T-cell (primary cell): Measurements from ENCODE around the gene TIAM1. TPM values are rescaled to one million over a fixed set of nuclear protein-coding genes. Genes with fewer than 3 reads are reported as not detected.

ENCODE experiments used
- ATAC-seq, 4 experiments: fragments of 200-7000 bp in 3 of 4; fragments of 150-1000 bp in 1 of 4; cut with Tn5 transposase; replicated peaks in 1 of 4; 1 replicate in 3 of 4; 2 replicates in 1 of 4; pipeline ENCODE4 v1.10.0; 2021; ENCODE audit warnings: moderate library complexity in 3 of 4, mild to moderate bottlenecking in 2 of 4, moderate number of reproducible peaks in 1 of 4
- CTCF ChIA-PET, 2 donors: fragments of 300-600 bp; sonication (Branson Sonifier 250); formaldehyde crosslinking; loops; one replicate each; lab custom pipeline; 2022; ENCODE audit warnings: antibody characterized with exemption in 2 of 2; lab: Charles Lee
- POLR2A ChIA-PET, 2 donors: fragments of 300-600 bp; sonication (Branson Sonifier 250); formaldehyde crosslinking; loops; one replicate each; lab custom pipeline; 2022; ENCODE audit warnings: antibody characterized with exemption in 2 of 2; lab: Charles Lee
- DNase-seq, 35 experiments: peaks; one replicate each; pipeline versions ENCODE4 v3.0.0 to v3.0.0-alpha.2; 2013 to 2023
- H3K27ac ChIP-seq: one replicate; pipeline ENCODE4 v1.5.1; 2013; ENCODE audit warnings: low read length
- H3K27me3 ChIP-seq, 2 experiments: replicated peaks in 1 of 2; 1 replicate in 1 of 2; 2 replicates in 1 of 2; pipeline versions ENCODE4 v1.6.1 to v1.7.0; 2013; ENCODE audit warnings: low read length in 1 of 2, mixed read lengths in 1 of 2; ENCODE audit not compliant: control insufficient read depth in 2 of 2, insufficient read depth in 2 of 2; ENCODE audit errors: extremely low read depth in 1 of 2
- H3K36me3 ChIP-seq, 2 donors: 1 replicate in 1 of 2; 2 replicates in 1 of 2; pipeline versions ENCODE4 v1.6.1 to v1.7.0; 2013; ENCODE audit warnings: low read length in 1 of 2; ENCODE audit not compliant: control insufficient read depth in 2 of 2, insufficient read depth in 1 of 2; ENCODE audit errors: extremely low read depth in 1 of 2
- H3K4me1 ChIP-seq, 2 experiments: 1 replicate in 1 of 2; 2 replicates in 1 of 2; pipeline versions ENCODE4 v1.6.1 to v1.7.0; 2013; ENCODE audit warnings: low read length in 2 of 2, mixed read lengths in 1 of 2; ENCODE audit not compliant: insufficient read depth in 2 of 2, control insufficient read depth in 1 of 2; ENCODE audit errors: extremely low read depth in 1 of 2
- H3K4me3 ChIP-seq, 2 donors: 1 replicate in 1 of 2; 2 replicates in 1 of 2; pipeline versions ENCODE4 v1.5.1 to v1.7.0; 2013; ENCODE audit warnings: mild to moderate bottlenecking in 2 of 2, low read length in 1 of 2, moderate library complexity in 1 of 2; ENCODE audit not compliant: control insufficient read depth in 1 of 2; ENCODE audit errors: extremely low read depth in 1 of 2
- H3K9me3 ChIP-seq: 2 replicates; pipeline ENCODE4 v1.7.0; 2013
- H3K27ac Mint-ChIP-seq, 2 donors: one replicate each; pipeline ENCODE4 v1.8.0; 2020 to 2021; ENCODE audit warnings: mild to moderate bottlenecking in 2 of 2, mixed read lengths in 2 of 2
- H3K27me3 Mint-ChIP-seq, 2 donors: one replicate each; pipeline ENCODE4 v1.8.0; 2021 to 2022; ENCODE audit warnings: mixed read lengths in 2 of 2
- H3K36me3 Mint-ChIP-seq: one replicate; pipeline ENCODE4 v1.8.0; 2021; ENCODE audit warnings: mixed read lengths
- H3K4me1 Mint-ChIP-seq, 3 donors: one replicate each; pipeline ENCODE4 v1.8.0; 2020 to 2022; ENCODE audit warnings: mixed read lengths in 3 of 3, mild to moderate bottlenecking in 1 of 3
- H3K4me3 Mint-ChIP-seq, 3 donors: one replicate each; pipeline ENCODE4 v1.8.0; 2020 to 2022; ENCODE audit warnings: mild to moderate bottlenecking in 3 of 3, mixed read lengths in 3 of 3, moderate library complexity in 3 of 3
- H3K9me3 Mint-ChIP-seq, 3 donors: one replicate each; pipeline ENCODE4 v1.8.0; 2020 to 2022; ENCODE audit warnings: mixed read lengths in 3 of 3
- WGBS: methylation state at CpG from one replicate; pipeline ENCODE4 v1.1.5; 2013; ENCODE audit warnings: missing lambda C conversion rate; ENCODE audit not compliant: insufficient coverage; 5-methylcytosine and 5-hydroxymethylcytosine counted together
- total RNA-seq, 35 experiments: library from RNA in 6 of 35; stranded (reverse) in 6 of 35; fragments of 120-200 nt in 1 of 35; gene quantifications; one replicate each; pipeline versions ENCODE4 v1.2.1 to v1.2.4 and lab custom pipeline; 2013 to 2026

Gene TIAM1
- total RNA-seq, 5 donors from 2014 or later (not counting 1 experiment from before 2014, with no cell fraction given): 60.8 to 79.4 (median 65.5) TPM

- WGBS: 85% methylated on average over 4 of the region's 4 CpGs
- POLR2A ChIA-PET: no interaction called here
- no peak for DNase-seq
Observed at GRCh38 chr21:31255036-31255435, 89.0 kb downstream of the TIAM1 start.

GRCh38 chr21:31254131-31254530 lies 89.9 kb downstream of the TIAM1 start:
- Mint-ChIP-seq H3K27me3 (no peaks in the 10 kb centered on the region), H3K4me3 (no peak overlapping the region), H3K27ac (no peak overlapping the region), H3K4me1 (no peaks in the 10 kb centered on the region), H3K36me3 (peaks cover 3% of the 10 kb centered on the region), H3K9me3 (no peaks in the 10 kb centered on the region)
- ChIA-PET POLR2A (no interaction called here), CTCF (no interaction called here)
- no peak overlapping the region for H3K4me3 ChIP-seq
- no peaks in the 10 kb centered on the region for H3K9me3 ChIP-seq
- DNase-seq: no peak
- H3K36me3 ChIP-seq: no peaks in the 10 kb centered on the region
- no CpG with 5 or more reads among the region's 2 CpGs for WGBS
- no peaks in the 10 kb centered on the region for H3K27me3 ChIP-seq
- no peaks in the 10 kb centered on the region for H3K4me1 ChIP-seq
- ATAC-seq: no peak
- no peak overlapping the region for H3K27ac ChIP-seq

More at GRCh38 chr21:31255036-31255435, 89.0 kb downstream of the TIAM1 start:
- Histone ChIP-seq H3K4me3 (no peak overlapping the region), H3K4me1 (no peaks in the 10 kb centered on the region), H3K27ac (no peak overlapping the region), H3K27me3 (no peaks in the 10 kb centered on the region), H3K36me3 (no peaks in the 10 kb centered on the region), H3K9me3 (no peaks in the 10 kb centered on the region)
- Mint-ChIP-seq H3K9me3 (no peaks in the 10 kb centered on the region), H3K4me3 (no peak overlapping the region), H3K36me3 (peaks cover 3% of the 10 kb centered on the region), H3K27ac (no peak overlapping the region), H3K4me1 (no peaks in the 10 kb centered on the region), H3K27me3 (no peaks in the 10 kb centered on the region)
- CTCF ChIA-PET: no interaction called here
- ATAC-seq: no peak

GRCh38 chr21:31253684-31254083 lies 90.4 kb downstream of the TIAM1 start:
- Mint-ChIP-seq H3K27me3 (no peaks in the 10 kb centered on the region), H3K9me3 (no peaks in the 10 kb centered on the region), H3K4me1 (no peaks in the 10 kb centered on the region), H3K4me3 (no peak overlapping the region), H3K27ac (no peak overlapping the region), H3K36me3 (peaks cover 7% of the 10 kb centered on the region)
- POLR2A ChIA-PET: interaction anchor here in 1 of 2 donors (0.5 kb wide), 1 partner anchor 1258 kb away, joined by 3 read pairs; no protein-coding TSS in a partner anchor
- Histone ChIP-seq H3K27ac (no peak overlapping the region), H3K4me3 (no peak overlapping the region), H3K36me3 (no peaks in the 10 kb centered on the region), H3K27me3 (no peaks in the 10 kb centered on the region), H3K9me3 (no peaks in the 10 kb centered on the region), H3K4me1 (no peaks in the 10 kb centered on the region)
- CTCF ChIA-PET: interaction anchor here in 1 of 2 donors (0.7 kb wide), 1 partner anchor 27 kb away, joined by 3 read pairs; no protein-coding TSS in a partner anchor
- 80% methylated on average over 1 of the region's 3 CpGs for WGBS
- no peak for ATAC-seq
- DNase-seq: no peak

GRCh38 chr21:31252611-31253010 lies 91.5 kb downstream of the TIAM1 start:
- no peak overlapping the region for H3K4me3 Mint-ChIP-seq
- no peaks in the 10 kb centered on the region for H3K9me3 Mint-ChIP-seq
- ATAC-seq: no peak
- no peaks in the 10 kb centered on the region for H3K27me3 Mint-ChIP-seq
- H3K27ac ChIP-seq: no peak overlapping the region
- H3K36me3 Mint-ChIP-seq: peaks cover 9% of the 10 kb centered on the region
- H3K27me3 ChIP-seq: no peaks in the 10 kb centered on the region
- DNase-seq: no peak
- H3K4me3 ChIP-seq: no peak overlapping the region
- no peaks in the 10 kb centered on the region for H3K4me1 ChIP-seq
- CTCF ChIA-PET: interaction anchor here in 1 of 2 donors (0.5 to 0.6 kb wide), 2 partner anchors 911 to 1798 kb away, joined by 3 to 4 read pairs; no protein-coding TSS in a partner anchor
- no peak overlapping the region for H3K27ac Mint-ChIP-seq
- POLR2A ChIA-PET: interaction anchor here in 1 of 2 donors (0.6 kb wide), 1 partner anchor 146 kb away, joined by 5 read pairs; no protein-coding TSS in a partner anchor
- no peaks in the 10 kb centered on the region for H3K36me3 ChIP-seq
- WGBS: 96% methylated on average over 3 of the region's 6 CpGs
- H3K9me3 ChIP-seq: no peaks in the 10 kb centered on the region
- no peaks in the 10 kb centered on the region for H3K4me1 Mint-ChIP-seq

GRCh38 chr21:31252091-31252490 lies 92.0 kb downstream of the TIAM1 start:
- Histone ChIP-seq H3K9me3 (no peaks in the 10 kb centered on the region), H3K36me3 (no peaks in the 10 kb centered on the region), H3K4me1 (no peaks in the 10 kb centered on the region), H3K4me3 (no peak overlapping the region), H3K27me3 (no peaks in the 10 kb centered on the region), H3K27ac (no peak overlapping the region)
- Mint-ChIP-seq H3K27me3 (no peaks in the 10 kb centered on the region), H3K36me3 (peaks cover 9% of the 10 kb centered on the region), H3K27ac (no peak overlapping the region), H3K9me3 (no peaks in the 10 kb centered on the region), H3K4me3 (no peak overlapping the region), H3K4me1 (no peaks in the 10 kb centered on the region)
- ChIA-PET POLR2A (interaction anchor here in 1 of 2 donors (0.6 kb wide), 1 partner anchor 146 kb away, joined by 5 read pairs; no protein-coding TSS in a partner anchor), CTCF (interaction anchor here in 1 of 2 donors (0.5 kb wide), 1 partner anchor 911 kb away, joined by 3 read pairs; no protein-coding TSS in a partner anchor)
- no peak for DNase-seq
- ATAC-seq: no peak
- WGBS: 94% methylated on average over 8 of the region's 14 CpGs

- no peaks in the 10 kb centered on the region for H3K36me3 ChIP-seq
- no peak overlapping the region for H3K4me3 Mint-ChIP-seq
- no peak overlapping the region for H3K4me3 ChIP-seq
- H3K9me3 Mint-ChIP-seq: no peaks in the 10 kb centered on the region
- no peaks in the 10 kb centered on the region for H3K4me1 Mint-ChIP-seq
- no peaks in the 10 kb centered on the region for H3K4me1 ChIP-seq
- ATAC-seq (no peak), DNase-seq (no peak)
- H3K27ac ChIP-seq: no peak overlapping the region
- 95% methylated on average over 15 of the region's 28 CpGs for WGBS
- H3K27ac Mint-ChIP-seq: no peak overlapping the region
- H3K27me3 ChIP-seq: no peaks in the 10 kb centered on the region
- POLR2A ChIA-PET: interaction anchor here in 1 of 2 donors (0.6 kb wide), 1 partner anchor 147 kb away, joined by 5 read pairs; no protein-coding TSS in a partner anchor
- no peaks in the 10 kb centered on the region for H3K27me3 Mint-ChIP-seq
- H3K36me3 Mint-ChIP-seq: peaks cover 11% of the 10 kb centered on the region
- H3K9me3 ChIP-seq: no peaks in the 10 kb centered on the region
- CTCF ChIA-PET: no interaction called here
Observed at GRCh38 chr21:31251686-31252085, 92.4 kb downstream of the TIAM1 start.
